OCI-LY3 (cell line): Measurements from ENCODE around the gene PDGFA.

ENCODE experiments used
- H2AFZ ChIP-seq: fragments of 200-600, 300-600 bp; shearing (Covaris generic); 2 replicates; pipeline ENCODE4 v1.6.0; 2014; ENCODE audit warnings: antibody characterized with exemption, low read depth, low read length
- H3K27ac ChIP-seq: fragments of 200-600, 300-600 bp; sonication (generic); 2 replicates; pipeline ENCODE4 v1.5.1; 2014; ENCODE audit warnings: mild to moderate bottlenecking, low read length, moderate library complexity, mixed read lengths
- H3K27me3 ChIP-seq: fragments of 200-600, 300-600 bp; sonication (generic); 2 replicates; pipeline ENCODE4 v1.6.1; 2014; ENCODE audit warnings: low read depth, low read length, mixed read lengths
- H3K36me3 ChIP-seq: fragments of 200-600, 300-600 bp; sonication (generic); replicated peaks from 2 replicates; pipeline ENCODE3; 2014; ENCODE audit warnings: low read depth, low read length, mixed read lengths
- H3K4me1 ChIP-seq: fragments of 300-600, 200-600 bp; sonication (generic); 2 replicates; pipeline ENCODE4 v1.6.1; 2014; ENCODE audit warnings: low read length, mixed read lengths
- H3K4me2 ChIP-seq: fragments of 200-600, 300-600 bp; sonication (generic); 2 replicates; pipeline ENCODE4 v1.6.1; 2014; ENCODE audit warnings: low read length, mixed read lengths
- H3K4me3 ChIP-seq: fragments of 300-600, 200-600 bp; sonication (generic); 2 replicates; pipeline ENCODE4 v1.5.1; 2014; ENCODE audit warnings: antibody characterized with exemption, mild to moderate bottlenecking, low read length, moderate library complexity
- H3K79me2 ChIP-seq: fragments of 300-600, 200-600 bp; shearing (Covaris generic); 2 replicates; pipeline ENCODE4 v1.6.1; 2014; ENCODE audit warnings: mild to moderate bottlenecking, low read length, mixed read lengths
- H3K9ac ChIP-seq: fragments of 300-600, 200-600 bp; shearing (Covaris generic); 2 replicates; pipeline ENCODE4 v1.6.0; 2014; ENCODE audit warnings: mild to moderate bottlenecking, low read length, moderate library complexity
- H3K9me3 ChIP-seq: fragments of 200-600, 300-600 bp; shearing (Covaris generic); 2 replicates; pipeline ENCODE4 v1.6.1; 2014; ENCODE audit warnings: low read length, mixed read lengths; ENCODE audit not compliant: insufficient read depth
- H4K20me1 ChIP-seq: fragments of 200-600, 300-600 bp; sonication (generic); 2 replicates; pipeline ENCODE4 v1.6.1; 2016; ENCODE audit warnings: low read length, mixed read lengths; ENCODE audit not compliant: insufficient read depth
- CTCF ChIP-seq: fragments of 200-600, 300-600 bp; sonication (generic); IDR thresholded peaks from 2 replicates; pipeline ENCODE4 v1.5.1; 2014; ENCODE audit warnings: antibody characterized with exemption, low read length, low read depth
- EZH2phosphoT487 ChIP-seq: fragments of 200-600 bp; shearing (Covaris generic); IDR thresholded peaks from 2 replicates; pipeline ENCODE4 v1.6.1; 2018; ENCODE audit warnings: antibody characterized with exemption, mixed run types, low read depth

Gene PDGFA

GRCh38 chr7:562374-562675 is 42.7 kb upstream of the PDGFA start:
- Histone ChIP-seq H3K9ac (no peak overlapping the region), H2AFZ (no peak overlapping the region), H3K9me3 (no peaks in the 10 kb centered on the region), H4K20me1 (no peaks in the 10 kb centered on the region), H3K4me3 (no peak overlapping the region), H3K27me3 (no peaks in the 10 kb centered on the region), H3K27ac (no peak overlapping the region), H3K79me2 (no peaks in the 10 kb centered on the region), H3K36me3 (no peaks in the 10 kb centered on the region), H3K4me2 (no peak overlapping the region), H3K4me1 (no peaks in the 10 kb centered on the region)
- no peak for TF ChIP-seq CTCF
- TF ChIP-seq EZH2phosphoT487, result no peak

- Histone ChIP-seq H3K4me3 (no peak overlapping the region), H4K20me1 (no peaks in the 10 kb centered on the region), H3K4me1 (no peaks in the 10 kb centered on the region), H3K9ac (no peak overlapping the region), H3K4me2 (no peak overlapping the region), H3K27me3 (no peaks in the 10 kb centered on the region), H3K9me3 (no peaks in the 10 kb centered on the region), H2AFZ (no peak overlapping the region), H3K79me2 (no peaks in the 10 kb centered on the region), H3K36me3 (no peaks in the 10 kb centered on the region), H3K27ac (no peak overlapping the region)
- TF ChIP-seq EZH2phosphoT487 (no peak), CTCF (no peak)
Measured at GRCh38 chr7:561631-562373, 42.2 kb upstream of the PDGFA start.

- Histone ChIP-seq H3K27ac (no peak overlapping the region), H3K27me3 (no peaks in the 10 kb centered on the region), H2AFZ (no peak overlapping the region), H3K4me3 (no peak overlapping the region), H3K4me2 (no peak overlapping the region), H3K9me3 (no peaks in the 10 kb centered on the region), H3K4me1 (no peaks in the 10 kb centered on the region), H3K79me2 (no peaks in the 10 kb centered on the region), H3K36me3 (no peaks in the 10 kb centered on the region), H4K20me1 (no peaks in the 10 kb centered on the region), H3K9ac (no peak overlapping the region)
- TF ChIP-seq EZH2phosphoT487 (no peak), CTCF (no peak)
Measured at GRCh38 chr7:560966-561630, 41.5 kb upstream of the PDGFA start.

GRCh38 chr7:559396-559705 is 39.7 kb upstream of the PDGFA start:
- no peak overlapping the region for H3K27ac ChIP-seq
- no peak for TF ChIP-seq EZH2phosphoT487
- no peak for TF ChIP-seq CTCF

More at GRCh38 chr7:559396-559705, 39.7 kb upstream of the PDGFA start:
- Histone ChIP-seq H3K36me3 (no peaks in the 10 kb centered on the region), H3K4me3 (no peak overlapping the region), H3K9me3 (no peaks in the 10 kb centered on the region), H3K79me2 (no peaks in the 10 kb centered on the region), H3K4me1 (no peaks in the 10 kb centered on the region), H3K9ac (no peak overlapping the region), H3K4me2 (no peak overlapping the region), H4K20me1 (no peaks in the 10 kb centered on the region), H3K27me3 (no peaks in the 10 kb centered on the region), H2AFZ (no peak overlapping the region)
